ENCODE measurements around the gene GRID2. TPM values are rescaled to one million over a fixed set of nuclear protein-coding genes. Genes with fewer than 3 reads are reported as not detected.

Gene GRID2
- total RNA-seq, 1 donor from 2014 or later, result not detected

- H3K4me3 ChIP-seq, result no peak overlapping the region
- TF ChIP-seq POLR2A (IDR thresholded peaks at IDR 0.05), result no peak
- no peaks in the 10 kb centered on the region for H3K4me1 ChIP-seq
- H3K27ac ChIP-seq, result no peak overlapping the region
- H3K9me3 ChIP-seq, result no peaks in the 10 kb centered on the region
- H3K27me3 ChIP-seq, result no peaks in the 10 kb centered on the region
- intact Hi-C loops (cut with DNase I), result no loop called here
- no peaks in the 10 kb centered on the region for H3K36me3 ChIP-seq
- DNase-seq (ENCODE audit: extremely low spot score in 2 of 2), result no peak
Observed at GRCh38 chr4:93000910-93001309, 697.1 kb downstream of the GRID2 start.

DNA sequence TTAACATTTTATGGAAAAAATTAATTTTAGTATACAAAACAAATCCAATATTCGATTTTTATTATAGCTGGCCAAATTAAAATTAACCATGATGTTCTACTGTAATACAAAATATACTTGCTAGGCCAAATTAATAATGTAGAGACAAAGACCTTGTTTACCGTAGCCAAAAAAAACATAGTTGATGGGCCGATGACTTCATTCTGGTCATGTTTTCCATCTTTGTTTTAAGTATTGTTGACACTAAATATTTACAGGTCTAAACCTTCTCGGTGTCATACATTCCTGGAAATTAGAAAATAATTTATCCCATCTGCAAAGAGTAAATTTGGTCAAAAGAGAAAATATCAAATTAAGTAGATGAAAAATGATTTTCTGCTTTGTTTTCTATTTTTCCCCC, 698.5 kb downstream of the GRID2 start:
- Histone ChIP-seq H3K4me1 (no peaks in the 10 kb centered on the region), H3K4me3 (no peak overlapping the region), H3K36me3 (no peaks in the 10 kb centered on the region), H3K27me3 (no peaks in the 10 kb centered on the region), H3K9me3 (no peaks in the 10 kb centered on the region), H3K27ac (no peak overlapping the region)
- TF ChIP-seq CTCF (IDR thresholded peaks at IDR 0.05), result no peak
- TF ChIP-seq POLR2A (IDR thresholded peaks at IDR 0.05), result no peak
- no peak for TF ChIP-seq POLR2AphosphoS5 (IDR thresholded peaks at IDR 0.05; ENCODE audit: insufficient read depth in 1 of 2, low read depth in 1 of 2)
- intact Hi-C loops (cut with DNase I), result no loop called here
- no peak for DNase-seq (ENCODE audit: extremely low spot score in 2 of 2)

DNA sequence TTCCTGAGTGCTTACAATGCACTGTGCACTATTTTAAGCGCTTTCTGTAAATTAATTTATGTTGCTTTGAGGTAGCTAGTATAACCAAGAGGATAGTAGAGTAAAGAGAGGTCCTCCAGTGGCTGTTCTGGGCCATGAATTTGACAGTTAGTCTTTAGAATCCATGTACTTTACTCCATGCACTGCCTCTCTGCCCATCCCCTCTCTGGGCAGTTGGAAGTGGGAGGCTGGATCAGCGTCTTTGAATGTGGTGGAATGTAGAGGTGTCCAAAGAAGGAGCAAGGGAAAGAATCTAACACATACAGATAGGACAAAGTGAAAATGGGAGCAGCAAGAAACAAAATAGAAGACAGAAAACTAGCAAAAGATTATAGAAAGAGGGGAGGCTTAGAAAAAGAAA, 712.6 kb downstream of the GRID2 start:
- DNase-seq (ENCODE audit: extremely low spot score in 2 of 2), result no peak
- Histone ChIP-seq H3K4me1 (no peaks in the 10 kb centered on the region), H3K9me3 (no peaks in the 10 kb centered on the region), H3K27ac (no peak overlapping the region), H3K4me3 (no peak overlapping the region), H3K36me3 (no peaks in the 10 kb centered on the region), H3K27me3 (no peaks in the 10 kb centered on the region)
- intact Hi-C loops (cut with DNase I), result no loop called here
- no peak for TF ChIP-seq CTCF (IDR thresholded peaks at IDR 0.05)
- no peak for TF ChIP-seq POLR2A (IDR thresholded peaks at IDR 0.05)
- no peak for TF ChIP-seq POLR2AphosphoS5 (IDR thresholded peaks at IDR 0.05; ENCODE audit: insufficient read depth in 1 of 2, low read depth in 1 of 2)

- DNase-seq (ENCODE audit: extremely low spot score in 2 of 2), result no peak
- no peaks in the 10 kb centered on the region for H3K36me3 ChIP-seq
- no peaks in the 10 kb centered on the region for H3K9me3 ChIP-seq
- H3K27me3 ChIP-seq, result no peaks in the 10 kb centered on the region
- intact Hi-C loops (cut with DNase I), result no loop called here
- H3K4me3 ChIP-seq, result no peak overlapping the region
- H3K4me1 ChIP-seq, result no peaks in the 10 kb centered on the region
- H3K27ac ChIP-seq, result no peak overlapping the region
- TF ChIP-seq POLR2AphosphoS5 (IDR thresholded peaks at IDR 0.05; ENCODE audit: insufficient read depth in 1 of 2, low read depth in 1 of 2) (no peak), POLR2A (IDR thresholded peaks at IDR 0.05) (no peak), CTCF (IDR thresholded peaks at IDR 0.05) (no peak)
Observed at GRCh38 chr4:93018243-93018642, 714.5 kb downstream of the GRID2 start.

- Histone ChIP-seq H3K36me3 (no peaks in the 10 kb centered on the region), H3K27me3 (no peaks in the 10 kb centered on the region), H3K9me3 (no peaks in the 10 kb centered on the region), H3K4me1 (no peaks in the 10 kb centered on the region), H3K4me3 (no peak overlapping the region), H3K27ac (no peak overlapping the region)
- TF ChIP-seq CTCF (IDR thresholded peaks at IDR 0.05) (no peak), POLR2A (IDR thresholded peaks at IDR 0.05) (no peak), POLR2AphosphoS5 (IDR thresholded peaks at IDR 0.05; ENCODE audit: insufficient read depth in 1 of 2, low read depth in 1 of 2) (no peak)
- intact Hi-C loops (cut with DNase I), result no loop called here
- no peak for DNase-seq (ENCODE audit: extremely low spot score in 2 of 2)
Observed at GRCh38 chr4:93018806-93019205, 715.0 kb downstream of the GRID2 start.

GRCh38 chr4:93029769-93030168, 726.0 kb downstream of the GRID2 start:
- Histone ChIP-seq H3K27me3 (no peaks in the 10 kb centered on the region), H3K9me3 (no peaks in the 10 kb centered on the region), H3K36me3 (no peaks in the 10 kb centered on the region), H3K4me3 (no peak overlapping the region), H3K4me1 (no peaks in the 10 kb centered on the region), H3K27ac (no peak overlapping the region)
- intact Hi-C loops (cut with DNase I), result no loop called here
- no peak for DNase-seq (ENCODE audit: extremely low spot score in 2 of 2)
- TF ChIP-seq POLR2A (IDR thresholded peaks at IDR 0.05) (no peak), CTCF (IDR thresholded peaks at IDR 0.05) (no peak), POLR2AphosphoS5 (IDR thresholded peaks at IDR 0.05; ENCODE audit: insufficient read depth in 1 of 2, low read depth in 1 of 2) (no peak)
